CD4-positive, alpha-beta T cell treated with Interleukin-15 for 1 hour (primary cell): ENCODE results near the gene KLK5.
A peak's percentile ranks its signal among the peaks of the same experiment; 100 is the strongest.
"Not testable (repeated sequence)": the region's sequence is repeated elsewhere in the genome, so short reads cannot be mapped to it uniquely, and the experiment has no call there.

Source experiments
- DNase-seq: peaks from one replicate; pipeline ENCODE4 v3.0.0-alpha.2; 2020

Gene KLK5

DNA sequence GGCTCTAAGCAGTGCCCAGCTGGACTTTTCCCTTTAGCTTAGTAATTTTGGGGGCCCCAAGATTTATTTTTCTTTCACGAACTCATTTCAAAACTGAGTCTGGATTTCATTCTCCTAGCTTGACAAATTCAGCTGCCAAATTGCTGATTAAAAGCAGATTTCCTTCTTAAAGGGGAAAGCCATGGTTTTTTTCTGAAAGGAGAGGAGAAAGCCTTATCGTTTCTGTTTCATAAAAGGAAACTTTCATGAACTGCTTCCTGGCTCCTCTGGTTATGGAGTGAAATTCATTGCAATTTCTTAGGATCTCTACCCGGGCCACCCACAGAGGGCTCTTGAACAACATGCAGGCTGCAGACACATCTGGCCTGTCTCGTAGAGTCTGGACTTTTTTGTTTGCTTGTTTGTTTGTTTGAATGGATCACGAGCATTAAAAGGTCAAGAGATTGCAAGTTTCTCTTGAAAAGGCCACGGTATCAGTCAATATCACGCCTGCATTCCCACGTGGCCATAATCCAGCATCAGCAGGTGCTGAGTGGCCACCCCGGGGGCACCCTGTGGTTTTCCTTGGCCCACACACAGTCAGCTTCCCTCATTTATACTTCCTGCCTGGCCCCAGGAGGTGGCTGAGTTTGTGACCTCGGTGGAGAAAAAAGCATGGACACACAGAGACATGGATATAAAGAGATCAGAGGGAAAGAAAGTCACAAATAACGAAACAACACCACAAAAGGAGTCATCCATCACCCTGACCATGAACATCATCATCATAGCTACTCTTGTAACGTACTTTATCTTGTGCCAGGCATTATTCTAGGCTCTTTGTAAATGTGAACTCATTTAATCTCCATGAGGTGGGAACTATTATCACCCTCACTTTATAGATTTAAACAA is 31.2 kb downstream of the KLK5 start:
- no peak for DNase-seq

DNA sequence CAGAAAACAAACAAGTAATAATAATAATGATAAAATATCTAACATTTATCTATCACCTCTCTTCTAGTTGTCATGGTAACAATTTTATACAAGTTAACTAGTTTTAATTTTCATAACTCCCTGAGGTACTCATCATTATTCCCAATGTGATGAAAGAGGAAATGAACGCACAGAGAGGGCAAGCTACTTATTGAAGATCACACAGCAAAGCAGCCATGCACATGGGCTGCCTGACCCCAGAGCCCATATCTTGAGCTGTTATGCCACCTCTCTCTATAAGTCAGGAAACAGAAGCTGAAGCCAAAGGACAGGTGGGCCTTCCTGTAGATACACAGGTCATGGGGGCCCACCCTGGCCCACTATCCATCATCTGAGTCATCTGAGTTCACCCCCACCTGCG is 36.8 kb downstream of the KLK5 start:
- DNase-seq: no peak

DNA sequence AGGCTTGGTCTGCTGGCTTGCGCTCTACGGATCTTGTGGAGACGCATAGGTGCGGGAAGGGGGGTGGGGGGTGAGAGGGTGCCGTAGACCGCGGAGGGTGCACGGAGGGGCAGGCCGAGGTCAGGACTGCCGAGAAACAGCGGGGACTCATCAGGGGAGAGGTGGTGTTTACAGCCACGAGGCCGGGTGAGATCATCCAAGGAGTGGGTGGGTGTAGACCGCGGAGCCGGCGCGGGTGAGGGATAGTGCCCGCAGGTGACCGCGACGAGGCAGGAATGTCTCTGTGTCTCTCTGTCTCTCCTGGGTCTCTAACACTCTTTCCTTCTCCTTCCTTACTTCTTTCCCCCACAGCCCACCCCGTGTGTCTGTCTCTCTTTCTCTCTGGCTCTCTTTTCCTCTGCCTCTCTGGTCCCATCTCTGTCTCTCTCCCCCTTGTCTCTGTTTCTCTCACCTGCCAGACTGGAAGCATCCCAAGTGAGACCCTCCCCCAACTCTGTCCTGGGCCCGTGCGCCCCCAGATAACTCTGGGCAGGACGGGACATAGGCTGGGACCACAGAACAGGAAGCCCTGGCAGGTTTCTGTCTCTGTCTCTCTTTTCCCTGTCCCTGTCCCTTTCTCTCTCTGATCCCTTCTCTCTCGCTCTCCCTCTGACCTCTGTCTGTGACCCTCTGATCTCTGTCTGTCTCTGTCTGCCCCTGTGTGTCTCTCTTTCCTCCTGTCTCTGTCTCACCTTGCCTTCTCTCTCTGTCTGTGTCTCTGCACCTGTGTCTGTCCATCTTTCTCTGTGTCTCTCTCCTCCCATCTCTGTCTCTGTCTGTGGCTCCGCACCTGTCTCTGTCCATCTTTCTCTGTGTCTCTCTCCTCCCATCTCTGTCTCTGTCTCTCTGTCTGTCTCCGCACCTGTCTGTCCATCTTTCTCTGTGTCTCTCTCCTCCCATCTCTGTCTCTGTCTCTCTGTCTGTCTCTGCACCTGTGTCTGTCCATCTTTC is 39.8 kb downstream of the KLK5 start:
- DNase-seq: no peak

DNA sequence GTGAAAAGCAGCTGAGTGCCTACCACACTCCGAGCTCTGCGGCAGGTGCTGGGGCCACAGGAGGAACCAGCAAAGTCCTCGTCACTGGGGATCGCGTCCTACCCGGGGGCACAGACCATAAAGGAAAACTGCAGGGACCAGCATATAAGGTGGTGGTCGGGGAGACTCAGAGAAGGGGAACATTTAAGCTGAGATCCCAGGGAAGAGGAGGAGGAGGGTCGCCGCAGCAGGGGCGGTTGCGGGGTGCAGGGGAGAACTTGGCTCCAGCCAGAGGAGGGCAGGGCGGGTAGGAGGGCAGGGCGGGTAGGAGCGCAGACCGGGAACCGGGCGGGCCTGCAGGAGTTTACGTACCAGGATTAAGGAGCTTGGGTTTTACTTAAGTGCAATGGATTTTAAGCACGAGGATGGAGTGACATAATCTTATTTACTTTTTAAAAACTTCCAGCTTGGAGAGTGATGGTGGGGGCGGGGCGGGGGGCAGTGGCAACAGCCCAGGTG is 40.7 kb downstream of the KLK5 start:
- DNase-seq: no peak

DNA sequence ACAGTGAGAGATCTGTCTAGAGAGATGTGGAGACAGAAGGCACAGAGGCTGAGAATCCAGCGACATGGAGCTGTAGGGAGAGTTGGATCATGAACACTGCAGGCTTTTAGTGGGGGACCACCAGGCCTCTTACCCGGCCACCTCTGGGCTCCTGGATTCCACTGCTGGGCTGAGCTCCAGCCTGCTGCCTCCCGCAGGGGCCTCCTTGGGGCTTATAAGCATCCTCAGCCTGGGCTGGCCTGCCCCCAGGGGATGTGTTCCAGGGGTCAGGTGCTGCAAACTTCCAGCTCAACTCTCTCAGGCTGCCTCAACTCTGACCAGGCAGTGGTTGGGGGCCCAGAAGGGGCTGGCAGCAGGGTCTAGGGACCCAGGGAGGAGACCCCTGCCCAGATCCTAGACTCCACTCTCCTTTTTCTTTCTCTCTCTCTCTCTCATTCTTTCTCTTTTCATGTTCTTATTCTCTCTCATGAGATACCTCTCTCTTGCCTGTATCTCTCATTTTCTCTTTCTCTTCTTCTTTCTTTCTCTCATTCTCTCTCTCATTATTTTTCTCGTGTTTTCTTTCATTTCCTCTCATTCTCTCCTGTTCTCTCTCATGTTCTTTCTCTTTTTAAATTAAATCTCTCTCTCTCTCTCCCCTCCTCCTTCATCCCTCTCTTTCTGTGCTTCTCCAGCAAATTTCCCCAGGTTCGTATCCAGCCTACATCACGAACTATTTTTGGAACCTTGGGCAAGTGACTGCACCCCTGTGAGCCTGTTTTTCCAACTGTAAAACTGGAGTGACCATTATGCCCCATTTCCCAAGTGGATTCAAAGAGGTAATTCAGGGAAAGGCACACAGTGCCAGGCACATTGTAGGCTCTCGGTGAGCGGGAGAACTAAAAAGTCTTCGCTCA is 41.4 kb downstream of the KLK5 start, which contains the start of gene KLK4:
Gene KLK4 (minus strand): TSS at position 190 of the 896 bp plus-strand sequence. CDS start 657 bp downstream, outside the sequence.
- DNase-seq: no peak

DNA sequence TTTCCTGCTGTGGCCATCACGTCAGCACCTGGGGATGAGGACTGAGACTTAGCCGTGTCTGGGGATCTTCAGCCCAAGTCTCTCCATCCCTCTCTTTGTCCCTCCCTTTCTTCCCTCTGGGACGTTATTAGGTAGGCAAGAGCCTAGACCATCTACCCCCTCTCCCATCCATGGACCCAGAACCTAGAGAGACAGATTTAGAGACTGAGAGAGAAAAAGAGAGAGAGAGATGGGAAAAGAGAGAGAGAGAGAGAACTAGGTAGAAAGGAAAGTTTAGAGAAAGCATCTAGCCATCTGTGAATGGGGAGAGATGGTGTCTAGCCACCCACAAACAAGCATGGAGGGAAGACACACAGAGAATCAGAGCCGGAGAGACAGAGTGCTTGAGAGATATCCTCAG is 42.1 kb downstream of the KLK5 start:
- DNase-seq: no peak

DNA sequence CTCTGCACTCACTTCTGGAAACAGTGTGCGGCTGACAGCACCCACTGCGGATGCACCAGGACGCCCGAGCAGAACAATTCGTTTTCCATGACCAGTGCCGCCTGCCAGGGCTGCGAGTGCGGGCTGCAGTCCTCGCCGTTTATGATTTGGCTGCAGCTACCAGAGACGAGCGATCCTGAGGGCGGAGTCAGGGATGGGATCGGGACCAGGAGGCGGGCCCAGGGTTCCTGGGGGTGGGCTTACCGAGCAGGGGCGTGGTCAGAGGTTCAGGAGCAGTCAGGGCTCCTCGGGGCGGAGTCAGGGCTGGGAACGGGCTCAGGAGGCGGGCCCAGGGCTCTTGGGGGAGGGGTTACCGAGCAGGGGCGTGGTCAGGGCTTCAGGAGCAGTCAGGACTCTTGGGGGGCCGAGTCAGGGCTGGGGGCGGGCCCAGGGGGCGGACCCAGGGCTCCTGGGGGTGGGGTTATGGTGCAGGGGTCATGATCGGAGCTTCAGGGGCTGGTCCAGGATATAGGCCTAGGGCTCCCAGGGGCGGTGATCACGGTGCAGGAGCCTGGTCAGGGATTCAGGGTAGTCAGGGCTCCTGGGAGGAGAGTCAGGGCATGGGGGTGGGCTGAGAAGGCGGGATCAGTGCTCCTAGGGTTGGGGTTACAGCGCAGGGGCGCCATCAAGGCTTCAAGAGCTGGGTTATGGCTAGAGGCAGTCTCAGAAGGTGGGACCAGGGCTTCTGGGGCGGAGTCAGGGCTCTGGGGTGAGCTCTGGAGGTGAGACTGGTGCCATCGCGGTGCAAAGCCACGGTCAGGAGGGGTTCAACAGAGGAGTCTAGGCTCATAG is 43.4 kb downstream of the KLK5 start:
- no peak for DNase-seq

DNA sequence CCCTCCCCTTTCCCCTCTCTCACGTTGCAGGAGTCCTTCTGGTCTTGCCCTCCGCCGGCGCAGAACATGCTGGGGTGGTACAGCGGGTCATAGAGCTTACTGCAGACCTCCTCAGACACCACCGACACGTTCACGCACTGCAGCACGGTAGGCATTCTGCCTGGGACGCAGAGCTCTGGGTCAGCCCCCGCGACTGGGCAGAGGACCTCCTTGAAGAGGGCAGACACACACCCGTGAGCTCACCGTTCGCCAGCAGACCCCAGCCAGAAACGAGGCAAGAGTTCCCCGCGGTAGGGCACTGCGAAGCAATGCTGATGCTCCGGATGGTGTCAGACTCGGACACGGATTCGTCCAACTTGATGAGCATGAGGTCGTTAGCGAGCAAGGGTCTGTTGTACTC is 44.5 kb downstream of the KLK5 start:
- DNase-seq: no peak

DNA sequence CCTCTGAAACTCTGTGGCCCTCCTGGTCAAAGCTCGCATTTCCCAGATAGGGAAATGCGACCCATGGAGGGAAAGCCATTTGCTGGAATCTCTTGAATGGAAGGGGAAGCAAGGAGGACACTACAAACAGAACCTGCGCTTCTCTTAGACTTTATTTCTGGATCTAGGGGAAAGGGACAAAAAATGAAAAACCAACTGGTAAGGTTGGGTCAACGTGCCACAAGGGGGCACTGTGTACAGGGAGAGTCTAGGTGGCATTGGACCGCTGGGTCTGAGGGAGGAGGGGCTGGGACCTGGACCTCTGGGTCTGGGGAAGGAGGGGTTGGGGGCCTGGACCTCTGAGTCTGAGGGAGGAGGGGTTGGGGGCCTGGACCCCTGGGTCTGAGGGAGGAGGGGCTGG is 46.6 kb downstream of the KLK5 start:
- no peak for DNase-seq

DNA sequence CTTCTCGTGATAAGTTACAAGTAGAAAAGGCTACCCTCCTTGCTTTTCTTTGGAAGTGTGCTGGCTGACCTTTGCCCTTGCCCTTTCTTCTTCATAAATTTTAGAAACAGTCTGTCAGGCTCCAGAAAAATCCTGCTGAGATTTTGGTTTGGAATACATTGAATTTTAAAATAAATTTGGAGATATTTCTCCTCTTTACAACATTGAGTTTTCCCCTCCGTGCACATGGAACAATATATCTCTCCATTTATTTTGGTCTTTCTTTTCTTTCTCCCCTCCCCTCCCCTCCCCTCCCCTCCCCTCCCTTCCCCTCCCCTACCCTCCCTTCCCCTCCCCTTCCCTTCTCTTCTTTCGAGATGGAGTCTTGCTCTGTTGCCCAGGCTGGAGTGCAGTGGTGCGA is 50.2 kb downstream of the KLK5 start:
- DNase-seq: no peak

DNA sequence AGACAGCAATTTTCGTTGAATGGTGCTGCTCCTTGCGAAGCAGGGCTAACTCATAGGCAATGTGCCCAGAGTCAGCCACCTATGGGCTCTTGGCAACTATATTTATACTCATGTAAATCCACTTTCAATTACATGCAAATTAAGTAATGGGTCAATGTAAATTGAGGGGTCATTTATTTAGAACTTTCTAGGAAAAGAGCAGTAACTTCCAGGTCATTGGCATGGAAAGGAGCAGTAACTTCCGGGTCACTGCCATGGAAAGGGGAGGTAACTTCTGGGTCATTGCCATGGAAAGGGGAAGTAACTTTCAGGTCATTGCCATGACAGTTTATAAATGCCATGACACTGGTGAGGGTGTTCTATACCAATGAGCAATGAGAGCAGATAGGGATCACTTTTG is 53.3 kb downstream of the KLK5 start:
- DNase-seq: no peak

DNA sequence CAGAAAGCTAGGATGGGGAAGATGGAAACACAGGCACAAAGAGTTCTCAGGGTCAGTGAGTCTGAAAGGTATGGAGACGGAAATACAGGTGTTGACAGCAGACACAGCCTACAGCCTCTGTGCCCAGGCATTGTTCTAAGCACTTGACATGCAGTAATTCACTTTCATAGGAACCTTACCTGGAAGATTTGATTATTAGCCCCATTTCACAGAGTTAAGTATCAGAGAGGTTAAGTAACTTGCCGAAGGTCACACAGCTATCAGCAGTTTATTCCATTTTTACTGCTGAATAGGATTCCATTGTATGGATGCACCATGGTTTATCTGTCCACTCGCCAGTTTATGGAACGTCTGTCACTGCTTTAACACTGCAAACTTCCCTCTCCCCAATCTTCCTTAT is 54.8 kb downstream of the KLK5 start:
- no peak for DNase-seq

DNA sequence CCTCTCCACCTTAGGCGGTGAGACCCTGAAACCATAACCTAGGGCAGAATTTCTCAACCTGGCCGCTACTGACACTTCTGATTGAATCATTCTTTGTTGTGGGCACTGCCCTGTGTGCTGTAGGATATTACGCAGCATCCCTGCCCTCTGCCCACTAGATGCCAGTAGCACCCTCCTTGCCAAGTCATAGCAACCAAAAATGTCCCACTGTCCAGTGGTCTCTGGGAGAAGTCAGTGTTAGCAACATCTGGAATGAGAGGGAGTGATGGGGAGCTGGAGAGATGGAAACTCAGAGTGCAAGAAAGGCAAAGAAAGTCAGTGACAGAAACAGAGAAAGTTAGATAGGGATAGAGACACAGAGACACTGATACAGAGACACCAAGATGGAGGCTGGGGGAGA is 55.2 kb downstream of the KLK5 start:
- DNase-seq: no peak

DNA sequence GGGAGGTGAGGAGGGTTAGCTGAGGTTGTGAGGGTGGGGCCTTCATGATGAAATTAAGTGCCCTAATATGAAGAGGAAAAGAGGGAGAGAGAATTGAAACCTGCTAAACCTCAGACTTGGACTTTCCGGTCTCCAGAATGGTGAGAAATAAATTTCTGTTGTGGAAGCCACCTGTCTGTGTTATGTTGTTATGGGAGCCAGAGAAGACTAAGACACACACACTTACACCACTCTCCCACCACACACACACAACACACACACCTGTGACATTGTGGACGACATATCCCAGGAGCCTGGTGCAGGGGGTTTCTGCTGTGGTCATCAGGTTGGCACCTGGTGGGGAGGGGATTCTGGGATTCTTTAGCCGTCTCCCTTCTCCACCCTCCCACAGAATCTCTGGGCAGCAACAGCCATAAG is 55.6 kb downstream of the KLK5 start:
- no peak for DNase-seq

DNA sequence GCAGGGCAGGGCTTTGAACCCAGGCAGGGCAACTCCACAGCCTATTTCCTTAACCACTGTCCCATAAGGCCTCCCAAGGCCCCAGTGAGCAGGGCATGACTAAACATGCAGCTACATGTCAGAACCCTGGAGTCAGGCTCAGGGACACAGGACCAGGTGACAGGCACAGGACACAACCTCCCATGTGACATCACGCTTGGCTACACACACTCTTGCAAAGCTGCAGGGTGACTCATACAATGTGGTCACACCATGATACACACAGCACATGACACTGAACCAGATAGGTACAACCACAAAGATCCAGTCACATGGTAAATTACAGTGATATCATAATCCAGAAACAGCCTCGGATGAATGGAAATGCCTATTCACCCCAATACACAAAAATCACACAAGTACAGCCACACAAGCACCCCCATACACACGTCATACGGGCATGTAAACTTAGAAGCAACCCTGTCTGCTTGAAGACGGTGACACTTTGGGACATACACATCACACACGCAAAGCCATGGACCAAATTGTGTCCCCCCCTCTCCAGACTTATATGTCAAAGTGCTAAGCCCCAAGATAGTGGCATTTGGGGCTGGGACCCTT is 56.1 kb downstream of the KLK5 start:
- peak; percentile 53 for DNase-seq

DNA sequence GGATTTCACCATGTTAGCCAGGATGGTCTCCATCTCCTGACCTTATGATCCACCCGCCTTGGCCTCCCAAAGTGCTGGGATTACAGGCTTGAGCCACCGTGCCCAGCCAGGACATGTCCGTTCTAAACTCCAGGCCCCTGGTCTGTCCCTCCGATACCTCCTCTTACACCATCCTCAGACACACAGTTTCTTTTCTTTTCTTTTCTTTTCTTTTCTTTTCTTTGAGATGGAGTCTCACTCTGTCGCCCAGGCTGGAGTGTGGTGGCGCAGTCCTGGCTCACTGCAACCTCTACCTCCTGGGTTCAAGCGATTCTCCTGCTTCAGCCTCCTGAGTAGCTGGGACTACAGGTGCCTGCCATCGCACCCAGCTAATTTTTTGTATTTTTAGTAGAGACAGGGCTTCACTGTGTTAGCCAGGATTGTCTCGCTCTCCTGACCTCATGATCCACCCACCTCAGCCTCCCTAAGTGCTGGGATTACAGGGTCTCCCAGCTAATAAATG is 56.7 kb downstream of the KLK5 start:
- DNase-seq: not testable (repeated sequence)

DNA sequence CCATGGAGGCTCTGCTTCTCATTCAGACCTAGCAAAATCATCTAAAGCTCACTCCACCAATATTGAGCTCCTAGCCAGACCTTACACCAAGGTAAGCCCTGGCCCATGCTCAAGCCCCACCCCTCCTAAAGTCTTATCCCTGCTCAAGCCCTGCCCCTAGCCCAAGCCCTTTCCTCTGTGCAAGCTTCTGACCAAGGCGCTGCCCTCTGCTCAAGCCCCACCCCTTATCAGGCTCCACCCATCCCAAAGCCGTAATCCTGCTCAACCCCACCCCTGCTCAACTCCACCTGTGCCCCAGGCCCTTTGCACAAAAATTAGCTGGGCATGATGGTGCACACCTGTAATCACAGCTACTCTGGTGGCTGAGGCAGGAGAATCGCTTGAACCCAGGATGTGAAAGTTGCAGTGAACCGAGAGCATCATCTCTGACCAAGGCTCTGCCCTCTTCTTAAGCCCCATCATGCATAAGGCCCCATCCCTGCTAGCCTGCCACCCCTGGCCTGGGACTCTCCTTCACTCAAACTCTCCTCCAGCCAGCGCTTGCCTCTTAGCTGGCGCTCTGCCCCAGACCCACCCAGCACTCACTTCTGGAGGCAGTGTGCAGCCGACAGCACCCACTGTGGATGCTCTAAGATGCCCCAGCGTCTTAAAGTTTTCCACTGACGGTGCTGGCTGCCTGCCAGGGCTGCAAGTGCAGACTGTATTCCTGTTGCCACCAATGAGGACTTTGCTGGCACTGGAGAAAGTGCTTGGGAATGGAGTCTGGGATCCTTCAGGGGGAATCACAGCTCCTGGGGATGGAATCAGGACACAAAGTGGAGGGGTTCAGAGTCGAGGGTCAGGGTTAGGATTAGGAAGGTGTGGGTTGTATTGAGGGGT is 58.1 kb downstream of the KLK5 start:
- no peak for DNase-seq
